ENCODE measurements around the gene CD6. TPM values are rescaled to one million over a fixed set of nuclear protein-coding genes. Genes with fewer than 3 reads are reported as not detected.
"Not testable (repeated sequence)": the region's sequence is repeated elsewhere in the genome, so short reads cannot be mapped to it uniquely, and the experiment has no call there.

The CD6 gene
- total and polyA plus RNA-seq, 8 donors = 0.23 to 2.3 (median 1.0) TPM

DNA sequence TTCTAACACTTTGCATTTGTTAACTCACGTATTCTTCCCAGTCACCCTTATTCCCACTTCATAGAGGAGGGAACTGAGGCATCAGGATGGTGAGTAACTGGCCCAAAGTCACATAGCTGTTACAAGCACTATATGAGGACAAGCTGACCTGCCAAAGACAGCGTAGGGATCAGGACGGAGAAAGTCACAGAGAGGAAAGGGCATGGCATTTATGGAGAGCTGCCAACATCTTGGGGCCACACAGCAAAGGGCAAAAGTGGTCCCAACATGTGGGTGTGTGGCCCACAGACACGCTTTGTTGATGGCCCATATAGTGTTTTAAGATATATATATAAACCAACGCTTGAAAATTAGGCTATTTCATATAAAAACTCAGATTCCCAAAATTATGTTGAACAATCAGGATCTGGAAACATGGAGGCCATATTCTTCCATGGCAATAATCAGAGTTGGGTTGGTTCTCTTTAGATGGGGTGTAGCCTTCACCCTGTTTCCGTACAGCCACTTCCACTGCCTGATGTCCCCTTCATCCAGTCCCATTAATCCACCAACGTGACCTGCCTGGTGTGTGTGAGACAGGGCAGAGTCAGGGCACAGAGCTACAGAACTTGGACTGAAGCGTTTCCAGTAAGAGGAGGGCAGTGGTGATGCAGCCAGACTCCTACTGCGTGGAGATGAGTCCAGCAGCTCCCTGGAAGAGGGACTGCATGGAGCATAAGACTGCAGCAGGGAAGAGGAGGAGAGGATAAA is 90.9 kb downstream of the CD6 start:
- H3K27ac ChIP-seq = no peak overlapping the region
- no peaks in the 10 kb centered on the region for H3K9me3 ChIP-seq
- WGBS, 2 donors = 75 to 80% methylated on average over 9 of the region's 9 CpGs
- no peaks in the 10 kb centered on the region for H3K27me3 ChIP-seq
- H3K4me3 ChIP-seq = no peak overlapping the region
- TF ChIP-seq, protein P1, sequence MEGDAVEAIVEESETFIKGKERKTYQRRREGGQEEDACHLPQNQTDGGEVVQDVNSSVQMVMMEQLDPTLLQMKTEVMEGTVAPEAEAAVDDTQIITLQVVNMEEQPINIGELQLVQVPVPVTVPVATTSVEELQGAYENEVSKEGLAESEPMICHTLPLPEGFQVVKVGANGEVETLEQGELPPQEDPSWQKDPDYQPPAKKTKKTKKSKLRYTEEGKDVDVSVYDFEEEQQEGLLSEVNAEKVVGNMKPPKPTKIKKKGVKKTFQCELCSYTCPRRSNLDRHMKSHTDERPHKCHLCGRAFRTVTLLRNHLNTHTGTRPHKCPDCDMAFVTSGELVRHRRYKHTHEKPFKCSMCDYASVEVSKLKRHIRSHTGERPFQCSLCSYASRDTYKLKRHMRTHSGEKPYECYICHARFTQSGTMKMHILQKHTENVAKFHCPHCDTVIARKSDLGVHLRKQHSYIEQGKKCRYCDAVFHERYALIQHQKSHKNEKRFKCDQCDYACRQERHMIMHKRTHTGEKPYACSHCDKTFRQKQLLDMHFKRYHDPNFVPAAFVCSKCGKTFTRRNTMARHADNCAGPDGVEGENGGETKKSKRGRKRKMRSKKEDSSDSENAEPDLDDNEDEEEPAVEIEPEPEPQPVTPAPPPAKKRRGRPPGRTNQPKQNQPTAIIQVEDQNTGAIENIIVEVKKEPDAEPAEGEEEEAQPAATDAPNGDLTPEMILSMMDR (IDR thresholded peaks at IDR 0.05) = no peak
- no peaks in the 10 kb centered on the region for H3K4me1 ChIP-seq
- FAIRE-seq = no peak
- intact Hi-C loops (cut with DNase I) = no loop called here
- no peak for ATAC-seq
- no peak for DNase-seq
- no peaks in the 10 kb centered on the region for H3K36me3 ChIP-seq

DNA sequence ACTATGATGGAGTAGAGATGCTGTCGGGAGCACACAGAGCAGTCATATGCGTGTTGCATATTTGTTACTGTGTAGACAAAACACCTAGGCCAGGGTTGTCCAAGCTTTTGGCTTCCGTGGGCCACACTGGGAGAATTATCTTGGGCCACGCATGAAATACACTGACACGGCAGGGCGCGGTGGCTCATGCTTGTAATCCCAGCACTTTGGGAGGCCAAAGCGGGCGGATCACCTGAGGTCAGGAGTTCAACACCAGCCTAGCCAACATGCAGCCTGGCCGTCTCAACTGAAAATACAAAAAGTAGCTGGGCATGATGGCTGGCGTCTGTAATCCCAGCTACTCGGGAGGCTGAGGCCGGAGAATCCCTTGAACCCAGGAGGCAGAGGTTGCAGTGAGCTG is 93.8 kb downstream of the CD6 start:
- H3K27ac ChIP-seq; intact Hi-C loops (cut with DNase I); H3K27me3 ChIP-seq; FAIRE-seq; H3K4me3 ChIP-seq; ATAC-seq; DNase-seq; H3K36me3 ChIP-seq; H3K4me1 ChIP-seq; H3K9me3 ChIP-seq: not testable (repeated sequence)
- WGBS, 2 donors = 86 to 92% methylated on average over 13 of the region's 13 CpGs

DNA sequence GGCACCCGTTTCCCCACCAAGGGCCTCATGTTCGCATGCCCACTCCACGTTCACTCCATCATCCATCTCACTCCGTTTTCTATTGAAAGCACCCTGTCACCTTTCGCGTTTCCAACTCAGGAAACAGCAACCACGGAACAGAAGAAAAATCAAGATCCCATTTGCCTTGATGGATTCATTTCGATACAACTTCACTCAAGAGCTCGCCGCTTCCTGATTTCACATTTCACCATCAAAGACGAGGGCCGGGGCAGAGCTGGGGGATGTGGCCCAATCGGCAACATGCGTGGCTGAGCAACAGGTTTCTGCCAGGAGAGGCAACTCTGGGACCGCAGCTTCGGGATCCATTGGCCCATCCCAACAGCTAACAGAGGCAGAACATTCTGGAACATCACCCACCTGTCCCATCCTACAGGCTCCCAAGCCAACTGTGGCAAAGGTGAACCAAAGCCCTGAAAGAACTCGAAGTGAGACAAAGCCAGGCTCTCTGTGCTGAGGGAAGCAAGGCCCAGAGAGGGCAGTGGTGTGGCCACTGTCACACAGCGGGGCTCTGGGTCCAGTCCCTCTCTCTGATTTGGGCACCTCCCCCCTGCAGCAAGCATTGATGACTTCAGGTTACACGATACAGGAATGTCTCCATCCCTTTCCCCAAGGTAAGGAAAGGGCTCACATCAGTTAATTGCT is 94.6 kb downstream of the CD6 start:
- no peak for FAIRE-seq
- intact Hi-C loops (cut with DNase I) = no loop called here
- no peak for DNase-seq
- H3K36me3 ChIP-seq = no peaks in the 10 kb centered on the region
- H3K27me3 ChIP-seq = no peaks in the 10 kb centered on the region
- TF ChIP-seq, protein P1 (IDR thresholded peaks at IDR 0.05) = no peak
- H3K4me3 ChIP-seq = no peak overlapping the region
- H3K9me3 ChIP-seq = no peaks in the 10 kb centered on the region
- ATAC-seq = no peak
- H3K27ac ChIP-seq = no peak overlapping the region
- no peaks in the 10 kb centered on the region for H3K4me1 ChIP-seq
- WGBS, 2 donors = 76 to 83% methylated on average over 19 of the region's 19 CpGs

DNA sequence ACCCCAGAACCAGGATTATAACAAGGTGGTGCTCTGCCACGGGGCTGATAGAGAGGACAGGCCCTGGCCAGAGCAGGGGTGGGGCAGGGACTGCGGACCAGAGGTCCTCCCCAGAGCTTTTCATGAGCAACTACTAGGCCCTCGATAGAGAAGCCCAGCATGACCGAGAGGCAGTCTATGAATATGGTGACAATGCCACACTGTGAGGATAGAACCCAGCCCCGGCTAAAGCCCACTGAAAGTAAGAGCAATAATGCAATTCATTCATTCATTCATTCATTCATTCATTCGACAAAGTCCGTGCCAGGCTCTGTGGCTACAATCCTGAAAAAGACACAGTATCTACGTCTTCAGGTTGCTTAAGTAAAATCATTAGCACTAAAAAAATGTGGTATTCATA is 95.2 kb downstream of the CD6 start:
- WGBS, 2 donors = 76 to 80% methylated on average over 8 of the region's 8 CpGs
- Histone ChIP-seq H3K27me3 (no peaks in the 10 kb centered on the region), H3K4me3 (no peak overlapping the region), H3K4me1 (no peaks in the 10 kb centered on the region), H3K27ac (no peak overlapping the region), H3K36me3 (no peaks in the 10 kb centered on the region), H3K9me3 (no peaks in the 10 kb centered on the region)
- FAIRE-seq (no peak), DNase-seq (no peak), ATAC-seq (no peak)
- TF ChIP-seq, protein P1 (IDR thresholded peaks at IDR 0.05) = no peak
- intact Hi-C loops (cut with DNase I) = no loop called here

DNA sequence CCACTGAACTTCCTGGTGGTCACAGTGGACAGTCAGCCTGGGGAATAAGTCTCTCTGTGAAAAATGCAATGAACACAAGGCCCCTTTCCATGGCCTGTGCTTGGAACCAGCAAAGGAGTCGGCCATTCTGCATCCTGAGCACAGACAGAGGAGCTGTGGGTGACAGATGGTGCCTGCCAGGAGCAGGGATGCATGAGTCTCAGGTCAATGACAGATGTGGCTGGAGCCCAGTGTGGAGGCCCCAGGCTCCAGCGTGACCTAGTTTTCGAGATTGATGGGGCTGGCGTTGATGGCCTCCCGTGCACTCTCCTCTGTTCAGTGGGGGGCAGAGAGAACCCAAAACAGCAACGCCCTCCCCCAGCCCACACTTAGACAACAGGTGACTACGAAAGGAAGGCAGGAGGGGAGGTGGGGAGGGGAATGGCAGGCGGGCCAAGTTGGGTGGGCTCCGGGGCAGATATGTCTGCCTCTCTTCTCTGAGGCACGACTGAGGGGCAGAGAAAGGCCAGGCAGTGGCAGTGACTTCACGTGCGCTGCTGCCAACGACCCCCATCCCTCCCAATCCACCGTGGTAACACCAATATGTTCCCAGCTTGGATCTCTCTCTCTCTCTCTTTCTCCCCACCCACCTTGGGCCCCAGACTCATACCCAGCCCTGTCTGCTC is 96.4 kb downstream of the CD6 start:
- intact Hi-C loops (cut with DNase I) = no loop called here
- DNase-seq = no peak
- FAIRE-seq = no peak
- H3K4me3 ChIP-seq = no peak overlapping the region
- TF ChIP-seq, protein P1 (IDR thresholded peaks at IDR 0.05) = no peak
- no peaks in the 10 kb centered on the region for H3K9me3 ChIP-seq
- ATAC-seq = peak in 2 of 4 donors; percentile 36 to 68
- WGBS, 2 donors = 71 to 80% methylated on average over 14 of the region's 14 CpGs
- H3K27me3 ChIP-seq = no peaks in the 10 kb centered on the region
- H3K27ac ChIP-seq = no peak overlapping the region
- H3K36me3 ChIP-seq = no peaks in the 10 kb centered on the region
- no peaks in the 10 kb centered on the region for H3K4me1 ChIP-seq
